GM12878 (cell line): ENCODE data around the gene STARD4. TPM values are rescaled to one million over a fixed set of nuclear protein-coding genes. Genes with fewer than 3 reads are reported as not detected.

Experiments
- ATAC-seq: fragments of 200-7000 bp; cut with Tn5 transposase; 3 replicates; pipeline ENCODE4 v1.9.1; 2020; ENCODE audit warnings: mild to moderate bottlenecking, moderate library complexity
- BruUV-seq: library from RNA; stranded (reverse); fragments of 400-500 nt; replicated peaks from 2 replicates; lab custom pipeline; 2021; lab: Mats Ljungman, UMichigan
- CTCF ChIA-PET: fragments of 300-600 bp; sonication (Branson Sonifier 250); formaldehyde crosslinking; extraction: SDS; loops from one replicate; lab custom pipeline; 2021; ENCODE audit warnings: inconsistent platforms; lab: Yijun Ruan, JAX
- POLR2A ChIA-PET: fragments of 350-600 bp; formaldehyde crosslinking; extraction: SDS; loops from one replicate; lab custom pipeline; 2021; ENCODE audit warnings: inconsistent platforms; lab: Charles Lee
- RAD21 ChIA-PET: fragments of 300-600 bp; sonication (Branson Sonifier 250); formaldehyde crosslinking; loops from one replicate; lab custom pipeline; 2023; ENCODE audit warnings: antibody characterized with exemption; ENCODE audit not compliant: unreplicated experiment; lab: Charles Lee
- SMC1A ChIA-PET: fragments of 300-600 bp; sonication (Branson Sonifier 250); formaldehyde crosslinking; loops from one replicate; lab custom pipeline; 2023; ENCODE audit not compliant: unreplicated experiment, uncharacterized antibody; lab: Charles Lee
- DNase-seq: peaks from one replicate; pipeline ENCODE4 v3.0.0-alpha.2; 2011; ENCODE audit warnings: low read depth, low spot score
- FAIRE-seq: peaks from 3 replicates; lab custom pipeline; 2011; peaks lifted over from hg19 to GRCh38; lab: Jason Lieb, UNC
- H2AFZ ChIP-seq: 2 replicates; pipeline ENCODE4 v1.6.0; 2011; ENCODE audit warnings: low read depth, low read length, control low read depth; ENCODE audit not compliant: control insufficient read depth
- H3K27ac ChIP-seq: 2 replicates; pipeline ENCODE4 v1.5.1; 2011; ENCODE audit warnings: control low read depth; ENCODE audit not compliant: control insufficient read depth, insufficient read depth
- H3K27me3 ChIP-seq, 2 experiments: replicated peaks in 1 of 2; 2 replicates each; pipeline versions ENCODE4 v1.6.0 to v1.6.1; 2011; ENCODE audit warnings: low read length in 1 of 2; ENCODE audit not compliant: control insufficient read depth in 2 of 2, insufficient read depth in 2 of 2
- H3K36me3 ChIP-seq, 2 experiments: 2 replicates each; pipeline ENCODE4 v1.5.1; 2011; ENCODE audit warnings: low read length in 1 of 2; ENCODE audit not compliant: control insufficient read depth in 2 of 2, insufficient read depth in 2 of 2
- H3K4me1 ChIP-seq: 2 replicates; pipeline ENCODE4 v1.6.1; 2011; ENCODE audit warnings: mild to moderate bottlenecking, low read length, moderate library complexity, mixed read lengths; ENCODE audit not compliant: control insufficient read depth, insufficient read depth
- H3K4me2 ChIP-seq: 2 replicates; pipeline ENCODE4 v1.6.0; 2011; ENCODE audit warnings: control low read depth; ENCODE audit not compliant: control insufficient read depth, insufficient read depth
- H3K4me3 ChIP-seq: fragments of 200-600 bp; sonication (generic); 2 replicates; pipeline ENCODE4 v1.5.1; 2016
- H3K79me2 ChIP-seq: 2 replicates; pipeline ENCODE4 v1.6.0; 2011; ENCODE audit warnings: low read length; ENCODE audit not compliant: control insufficient read depth, insufficient read depth
- H3K9ac ChIP-seq: 2 replicates; pipeline ENCODE4 v1.8.0; 2011; ENCODE audit warnings: low read length, control low read depth, mixed read lengths; ENCODE audit not compliant: control insufficient read depth, insufficient read depth
- H3K9me3 ChIP-seq: replicated peaks from 3 replicates; pipeline ENCODE4 v1.5.1; 2011; ENCODE audit warnings: mild to moderate bottlenecking, low read length; ENCODE audit not compliant: control insufficient read depth, insufficient read depth
- H4K20me1 ChIP-seq: 2 replicates; pipeline ENCODE4 v1.6.0; 2011; ENCODE audit not compliant: control insufficient read depth, insufficient read depth
- ATF3 ChIP-seq: IDR thresholded peaks from 2 replicates; pipeline ENCODE4 v1.6.1; 2011; ENCODE audit warnings: low read depth, mild to moderate bottlenecking, low read length, moderate library complexity, borderline replicate concordance; ENCODE audit errors: extremely low read depth
- CBX5 ChIP-seq: sonication (generic); IDR thresholded peaks from 2 replicates; pipeline ENCODE4 v1.6.1; 2016; ENCODE audit warnings: low read depth, moderate library complexity, mild to moderate bottlenecking, inconsistent platforms
- CUX1 ChIP-seq: IDR thresholded peaks from 2 replicates; pipeline ENCODE4 v1.6.1; 2012; ENCODE audit warnings: improper control_type of control experiment, low read depth, low read length; ENCODE audit not compliant: insufficient replicate concordance
- ETV6 ChIP-seq, 2 experiments: fragments of 450-650 bp in 1 of 2; IDR thresholded peaks in 1 of 2; conservative IDR thresholded peaks in 1 of 2; 2 replicates each; pipeline ENCODE4 v1.6.1; 2014; ENCODE audit warnings: antibody characterized with exemption in 1 of 2, borderline replicate concordance in 1 of 2, low read depth in 1 of 2, mild to moderate bottlenecking in 1 of 2, moderate library complexity in 1 of 2
- IKZF1 ChIP-seq: fragments of 450-650 bp; conservative IDR thresholded peaks from 2 replicates; pipeline ENCODE4 v1.6.1; 2017; ENCODE audit warnings: antibody characterized with exemption, mild to moderate bottlenecking
- PAX5 ChIP-seq: IDR thresholded peaks from 2 replicates; pipeline ENCODE4 v1.6.1; 2011; ENCODE audit warnings: low read depth, low read length, borderline replicate concordance
- PML ChIP-seq: IDR thresholded peaks from 2 replicates; pipeline ENCODE4 v1.6.1; 2012; ENCODE audit warnings: low read length, inconsistent platforms
- SIX5 ChIP-seq: IDR thresholded peaks from 2 replicates; pipeline ENCODE4 v1.6.1; 2011; ENCODE audit warnings: mild to moderate bottlenecking, low read depth, low read length, moderate library complexity; ENCODE audit not compliant: severe bottlenecking
- SUPT20H ChIP-seq: IDR thresholded peaks from 2 replicates; pipeline ENCODE4 v1.6.1; 2011; ENCODE audit warnings: low read depth, mild to moderate bottlenecking, low read length, moderate library complexity, borderline replicate concordance; ENCODE audit not compliant: control insufficient read depth
- SUZ12 ChIP-seq: fragments of 200-600 bp; sonication (generic); IDR thresholded peaks from one replicate; pipeline ENCODE4 v1.6.1; 2018; ENCODE audit warnings: antibody characterized with exemption, mild to moderate bottlenecking; ENCODE audit not compliant: unreplicated experiment
- YY1 ChIP-seq: IDR thresholded peaks from 2 replicates; pipeline ENCODE4 v1.6.1; 2011; ENCODE audit warnings: low read depth, mild to moderate bottlenecking, low read length
- WGBS: methylation state at CpG from one replicate; pipeline ENCODE4 v1.1.6; 2016; ENCODE audit warnings: low lambda C conversion rate; ENCODE audit not compliant: insufficient replicate concordance, insufficient coverage; ENCODE audit errors: missing lambda C conversion rate; 5-methylcytosine and 5-hydroxymethylcytosine counted together
- in situ Hi-C: fragments of 300-500 bp; cut with MboI; formaldehyde crosslinking; loops from 9 replicates; pipeline ENCODE4 v1.14.3; 2018; ENCODE audit warnings: mixed read lengths
- intact Hi-C: fragments of 100-400 bp; cut with micrococcal nuclease; formaldehyde crosslinking; loops from one replicate; pipeline ENCODE4 v1.14.2; 2022; ENCODE audit not compliant: unreplicated experiment
- polyA plus RNA-seq, 11 experiments: library from polyadenylated mRNA; depleted of rRNA in 4 of 11; unstranded in 6 of 11; stranded (reverse) in 5 of 11; fragments of >200 nt; fragmentation: Nextera tagmentation in 4 of 11; fragmentation: Illumina TruSeq in 1 of 11; extraction: Ambion mirVana in 4 of 11; extraction: Trizol in 1 of 11; gene quantifications; 1 replicate in 1 of 11; 2 replicates in 10 of 11; pipeline versions ENCODE4 v1.2.1 to v1.2.3, GENCODE V29; 2011 to 2016; ENCODE audit warnings: inconsistent platforms in 2 of 11, missing spikeins in 2 of 11, low read depth in 1 of 11
- total RNA-seq, 4 experiments: library from RNA; depleted of rRNA in 3 of 4; stranded (reverse); fragments of >200 nt in 3 of 4; fragmentation: Illumina TruSeq in 1 of 4; extraction: Trizol in 1 of 4; gene quantifications; 2 replicates each; pipeline versions ENCODE4 v1.2.1 to v1.2.3, GENCODE V29; 2013 to 2021
- TF ChIP-seq, protein P1 (sequence below): fragments of 450-650 bp; IDR thresholded peaks from 2 replicates; pipeline ENCODE4 v1.6.1; 2018; ENCODE audit warnings: mild to moderate bottlenecking, low read depth, moderate library complexity; ENCODE audit not compliant: partially characterized antibody
- TF ChIP-seq, protein P2 (sequence below): fragments of 450-650 bp; IDR thresholded peaks from 2 replicates; pipeline ENCODE4 v1.6.1; 2014; ENCODE audit warnings: mild to moderate bottlenecking

The STARD4 gene
- total and polyA plus RNA-seq, 10 of the 15 experiments (the other 5 are each of a cell fraction or from before 2014, with no cell fraction given): 41.9 to 190 (median 71.6) TPM

GRCh38 chr5:111505096-111505495 is 7.2 kb downstream of the STARD4 start:
- SMC1A ChIA-PET: interaction anchor here (0.5 to 4.2 kb wide), 8 partner anchors 9 to 641 kb away, joined by 3 to 33 read pairs (median 4); no protein-coding TSS in a partner anchor
- Histone ChIP-seq H4K20me1 (no peaks in the 10 kb centered on the region; the same call in 1 of the 2 replicates), H3K27ac (no peak overlapping the region), H3K9me3 (no peaks in the 10 kb centered on the region), H3K79me2 (peaks cover 76% of the 10 kb centered on the region), H3K4me3 (no peak overlapping the region), H3K9ac (no peak overlapping the region), H3K36me3 (peaks cover 1 to 21% of the 10 kb centered on the region in 2 experiments), H3K4me1 (no peaks in the 10 kb centered on the region), H3K4me2 (no peak overlapping the region), H2AFZ (no peak overlapping the region), H3K27me3 (no peaks in the 10 kb centered on the region)
- intact Hi-C loops (no loop called here), in situ Hi-C loops (loop anchor here (25.0 kb wide), 2 partner anchors 768 to 1457 kb away; partner anchors contain the start of genes SLC25A46 and TMEM232)
- WGBS: 94% methylated on average over 1 of the region's 1 CpG
- CTCF ChIA-PET: interaction anchor here (0.9 to 4.2 kb wide), 2 partner anchors 9 to 44 kb away, joined by 3 to 45 read pairs; no protein-coding TSS in a partner anchor
- RAD21 ChIA-PET: interaction anchor here (1.0 to 5.7 kb wide), 3 partner anchors 8 to 276 kb away, joined by 3 to 55 read pairs (median 3); no protein-coding TSS in a partner anchor
- POLR2A ChIA-PET: interaction anchor here (0.6 to 3.3 kb wide), 5 partner anchors 9 to 294 kb away, joined by 3 to 34 read pairs (median 4); no protein-coding TSS in a partner anchor
- DNase-seq (no peak), FAIRE-seq (no peak), ATAC-seq (no peak)
- no TSS peak for BruUV-seq
- TF ChIP-seq CUX1 (no peak), PAX5 (no peak), ETV6 (conservative IDR thresholded peaks at IDR 0.05 in 1 of 2, IDR thresholded peaks at IDR 0.05 in 1 of 2; ENCODE audit: borderline replicate concordance in 1 of 2, low read depth in 1 of 2) (no peak), YY1 (no peak), IKZF1 (no peak), SIX5 (no peak), ATF3 (no peak), SUZ12 (no peak), PML (no peak), CBX5 (no peak), SUPT20H (no peak)
- TF ChIP-seq, protein P1, sequence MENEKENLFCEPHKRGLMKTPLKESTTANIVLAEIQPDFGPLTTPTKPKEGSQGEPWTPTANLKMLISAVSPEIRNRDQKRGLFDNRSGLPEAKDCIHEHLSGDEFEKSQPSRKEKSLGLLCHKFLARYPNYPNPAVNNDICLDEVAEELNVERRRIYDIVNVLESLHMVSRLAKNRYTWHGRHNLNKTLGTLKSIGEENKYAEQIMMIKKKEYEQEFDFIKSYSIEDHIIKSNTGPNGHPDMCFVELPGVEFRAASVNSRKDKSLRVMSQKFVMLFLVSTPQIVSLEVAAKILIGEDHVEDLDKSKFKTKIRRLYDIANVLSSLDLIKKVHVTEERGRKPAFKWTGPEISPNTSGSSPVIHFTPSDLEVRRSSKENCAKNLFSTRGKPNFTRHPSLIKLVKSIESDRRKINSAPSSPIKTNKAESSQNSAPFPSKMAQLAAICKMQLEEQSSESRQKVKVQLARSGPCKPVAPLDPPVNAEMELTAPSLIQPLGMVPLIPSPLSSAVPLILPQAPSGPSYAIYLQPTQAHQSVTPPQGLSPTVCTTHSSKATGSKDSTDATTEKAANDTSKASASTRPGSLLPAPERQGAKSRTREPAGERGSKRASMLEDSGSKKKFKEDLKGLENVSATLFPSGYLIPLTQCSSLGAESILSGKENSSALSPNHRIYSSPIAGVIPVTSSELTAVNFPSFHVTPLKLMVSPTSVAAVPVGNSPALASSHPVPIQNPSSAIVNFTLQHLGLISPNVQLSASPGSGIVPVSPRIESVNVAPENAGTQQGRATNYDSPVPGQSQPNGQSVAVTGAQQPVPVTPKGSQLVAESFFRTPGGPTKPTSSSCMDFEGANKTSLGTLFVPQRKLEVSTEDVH: no peak
- TF ChIP-seq, protein P2, sequence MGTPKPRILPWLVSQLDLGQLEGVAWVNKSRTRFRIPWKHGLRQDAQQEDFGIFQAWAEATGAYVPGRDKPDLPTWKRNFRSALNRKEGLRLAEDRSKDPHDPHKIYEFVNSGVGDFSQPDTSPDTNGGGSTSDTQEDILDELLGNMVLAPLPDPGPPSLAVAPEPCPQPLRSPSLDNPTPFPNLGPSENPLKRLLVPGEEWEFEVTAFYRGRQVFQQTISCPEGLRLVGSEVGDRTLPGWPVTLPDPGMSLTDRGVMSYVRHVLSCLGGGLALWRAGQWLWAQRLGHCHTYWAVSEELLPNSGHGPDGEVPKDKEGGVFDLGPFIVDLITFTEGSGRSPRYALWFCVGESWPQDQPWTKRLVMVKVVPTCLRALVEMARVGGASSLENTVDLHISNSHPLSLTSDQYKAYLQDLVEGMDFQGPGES: no peak
